Measurements from ENCODE around the gene RAB3IP.

DNA sequence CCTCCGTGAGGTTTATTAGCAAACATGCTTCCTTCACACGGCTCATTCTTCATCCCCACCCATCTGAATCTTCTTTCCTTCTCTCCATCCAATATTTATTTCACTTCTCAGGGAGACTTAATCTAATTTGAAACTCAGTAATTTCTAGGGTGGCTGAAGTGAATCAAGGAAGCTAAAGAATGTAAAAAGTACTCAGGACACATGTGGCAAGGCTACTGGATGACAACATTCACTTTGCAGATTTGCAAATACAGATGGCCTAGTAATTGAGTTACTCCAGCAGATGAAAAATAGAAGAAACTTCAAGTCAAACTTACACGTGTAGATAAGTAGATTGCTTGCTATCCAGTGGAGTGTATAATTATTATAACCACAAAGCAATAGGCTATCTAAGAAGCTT is 24.1 kb upstream of the RAB3IP start:
- TF ChIP-seq, protein P1, sequence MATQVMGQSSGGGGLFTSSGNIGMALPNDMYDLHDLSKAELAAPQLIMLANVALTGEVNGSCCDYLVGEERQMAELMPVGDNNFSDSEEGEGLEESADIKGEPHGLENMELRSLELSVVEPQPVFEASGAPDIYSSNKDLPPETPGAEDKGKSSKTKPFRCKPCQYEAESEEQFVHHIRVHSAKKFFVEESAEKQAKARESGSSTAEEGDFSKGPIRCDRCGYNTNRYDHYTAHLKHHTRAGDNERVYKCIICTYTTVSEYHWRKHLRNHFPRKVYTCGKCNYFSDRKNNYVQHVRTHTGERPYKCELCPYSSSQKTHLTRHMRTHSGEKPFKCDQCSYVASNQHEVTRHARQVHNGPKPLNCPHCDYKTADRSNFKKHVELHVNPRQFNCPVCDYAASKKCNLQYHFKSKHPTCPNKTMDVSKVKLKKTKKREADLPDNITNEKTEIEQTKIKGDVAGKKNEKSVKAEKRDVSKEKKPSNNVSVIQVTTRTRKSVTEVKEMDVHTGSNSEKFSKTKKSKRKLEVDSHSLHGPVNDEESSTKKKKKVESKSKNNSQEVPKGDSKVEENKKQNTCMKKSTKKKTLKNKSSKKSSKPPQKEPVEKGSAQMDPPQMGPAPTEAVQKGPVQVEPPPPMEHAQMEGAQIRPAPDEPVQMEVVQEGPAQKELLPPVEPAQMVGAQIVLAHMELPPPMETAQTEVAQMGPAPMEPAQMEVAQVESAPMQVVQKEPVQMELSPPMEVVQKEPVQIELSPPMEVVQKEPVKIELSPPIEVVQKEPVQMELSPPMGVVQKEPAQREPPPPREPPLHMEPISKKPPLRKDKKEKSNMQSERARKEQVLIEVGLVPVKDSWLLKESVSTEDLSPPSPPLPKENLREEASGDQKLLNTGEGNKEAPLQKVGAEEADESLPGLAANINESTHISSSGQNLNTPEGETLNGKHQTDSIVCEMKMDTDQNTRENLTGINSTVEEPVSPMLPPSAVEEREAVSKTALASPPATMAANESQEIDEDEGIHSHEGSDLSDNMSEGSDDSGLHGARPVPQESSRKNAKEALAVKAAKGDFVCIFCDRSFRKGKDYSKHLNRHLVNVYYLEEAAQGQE (IDR thresholded peaks at IDR 0.05; ENCODE audit: low read depth) = no peak
- no peak for TF ChIP-seq CEBPB (IDR thresholded peaks at IDR 0.05)
- TF ChIP-seq, protein P2, sequence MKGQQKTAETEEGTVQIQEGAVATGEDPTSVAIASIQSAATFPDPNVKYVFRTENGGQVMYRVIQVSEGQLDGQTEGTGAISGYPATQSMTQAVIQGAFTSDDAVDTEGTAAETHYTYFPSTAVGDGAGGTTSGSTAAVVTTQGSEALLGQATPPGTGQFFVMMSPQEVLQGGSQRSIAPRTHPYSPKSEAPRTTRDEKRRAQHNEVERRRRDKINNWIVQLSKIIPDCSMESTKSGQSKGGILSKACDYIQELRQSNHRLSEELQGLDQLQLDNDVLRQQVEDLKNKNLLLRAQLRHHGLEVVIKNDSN (IDR thresholded peaks at IDR 0.05) = no peak
- TF ChIP-seq ZBTB7A (IDR thresholded peaks at IDR 0.05; ENCODE audit: low read depth) = no peak
- TF ChIP-seq TAF1 (IDR thresholded peaks at IDR 0.05; ENCODE audit: low read depth) = no peak
- no peak for TF ChIP-seq YY1 (IDR thresholded peaks at IDR 0.05; ENCODE audit: low read depth)
